LHCN-M2 (cell line): ENCODE data around the gene CYP2W1. TPM values are rescaled to one million over a fixed set of nuclear protein-coding genes. Genes with fewer than 3 reads are reported as not detected.

ENCODE experiments used
- DNase-seq: peaks from one replicate; pipeline ENCODE4 v3.0.0-alpha.2; 2012; ENCODE audit warnings: low read depth
- total RNA-seq: library from RNA; depleted of rRNA; stranded (reverse); fragments of >200 nt; gene quantifications from 2 replicates; pipeline ENCODE4 v1.2.3, GENCODE V29; 2014

CYP2W1 gene
- total RNA-seq, 1 experiment from 2014 or later = not detected

DNA sequence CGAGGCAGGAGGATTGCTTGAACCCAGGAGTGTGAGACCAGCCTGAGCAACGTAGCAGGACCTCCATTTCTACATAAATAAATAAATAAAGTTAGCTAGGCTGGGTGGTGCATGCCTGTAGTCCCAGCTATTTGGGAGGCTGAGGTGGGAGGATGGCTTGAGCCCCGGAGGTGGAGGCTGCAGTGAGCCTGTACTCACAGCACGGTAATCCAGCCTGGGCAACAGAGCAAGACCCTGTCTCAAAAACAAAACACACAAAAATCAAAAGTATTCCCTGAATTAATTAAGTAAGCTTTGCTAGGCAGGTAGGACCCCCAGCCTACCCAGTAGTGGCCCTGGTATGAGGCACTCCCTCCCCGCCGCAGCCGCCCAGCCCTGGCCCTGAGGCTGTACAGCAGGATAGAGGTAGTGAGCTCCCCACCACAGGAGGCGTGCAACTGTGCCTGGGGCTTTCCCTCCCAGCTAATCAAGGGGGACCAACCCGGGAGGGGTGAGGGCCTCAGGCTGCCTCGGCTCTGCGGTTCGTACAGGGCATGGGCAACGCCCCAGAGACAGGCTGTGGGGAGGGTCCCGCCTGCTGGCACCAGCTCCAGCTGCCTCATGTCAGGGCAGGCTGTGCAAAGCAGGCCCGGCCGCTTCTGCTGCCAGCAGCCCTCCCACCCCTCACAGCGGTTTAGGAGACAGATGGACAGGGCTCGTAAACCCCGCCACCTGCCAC, 1.0 kb upstream of the CYP2W1 start:
- DNase-seq = no peak

- no peak for DNase-seq
These were observed 424 bp upstream of the CYP2W1 start for GRCh38 chr7:982511-983003.

DNA sequence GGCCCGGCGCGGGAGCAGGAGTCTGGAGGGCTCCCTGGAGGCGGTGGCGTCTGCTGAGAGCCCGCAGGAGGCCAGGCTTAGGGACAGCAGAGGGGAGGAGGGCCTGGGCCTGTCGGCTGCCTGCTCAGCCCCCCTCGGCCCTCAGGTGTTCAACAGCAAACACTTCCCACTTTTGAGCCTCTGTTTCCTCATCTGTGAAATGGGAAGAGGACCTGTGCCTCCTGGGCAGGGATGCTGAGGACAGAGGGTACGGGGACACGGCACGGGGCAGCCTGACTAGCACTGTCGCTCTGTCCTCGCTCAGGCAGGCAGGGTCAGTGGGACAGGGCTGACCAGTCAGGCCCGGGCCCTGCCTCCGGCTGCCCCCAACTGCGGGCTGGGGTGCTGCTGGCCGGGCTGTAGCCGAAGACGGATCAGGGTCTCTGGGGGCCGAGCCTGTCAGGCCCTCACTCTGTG, 663 bp downstream of the CYP2W1 start:
- DNase-seq = no peak

- no peak for DNase-seq
These were observed 1.6 kb downstream of the CYP2W1 start for GRCh38 chr7:984361-985126.

DNA sequence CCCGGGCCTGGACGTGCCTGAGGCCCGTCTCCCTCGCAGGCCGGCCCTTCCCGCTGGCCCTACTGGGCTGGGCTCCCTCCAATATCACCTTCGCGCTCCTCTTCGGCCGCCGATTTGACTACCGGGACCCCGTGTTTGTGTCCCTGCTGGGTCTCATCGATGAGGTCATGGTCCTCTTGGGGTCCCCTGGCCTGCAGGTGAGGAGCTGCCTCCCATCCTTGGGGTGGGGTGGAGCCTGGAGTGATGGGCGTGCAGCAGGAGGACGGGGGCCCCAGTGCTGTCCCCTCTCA, 2.1 kb downstream of the CYP2W1 start:
- DNase-seq = no peak

GRCh38 chr7:985915-986741, 3.1 kb downstream of the CYP2W1 start:
- DNase-seq = peak; percentile 64

- no peak for DNase-seq
These were observed 4.1 kb downstream of the CYP2W1 start for GRCh38 chr7:986766-987751.

- DNase-seq = no peak
These were observed 4.9 kb downstream of the CYP2W1 start for GRCh38 chr7:987909-988308.

DNA sequence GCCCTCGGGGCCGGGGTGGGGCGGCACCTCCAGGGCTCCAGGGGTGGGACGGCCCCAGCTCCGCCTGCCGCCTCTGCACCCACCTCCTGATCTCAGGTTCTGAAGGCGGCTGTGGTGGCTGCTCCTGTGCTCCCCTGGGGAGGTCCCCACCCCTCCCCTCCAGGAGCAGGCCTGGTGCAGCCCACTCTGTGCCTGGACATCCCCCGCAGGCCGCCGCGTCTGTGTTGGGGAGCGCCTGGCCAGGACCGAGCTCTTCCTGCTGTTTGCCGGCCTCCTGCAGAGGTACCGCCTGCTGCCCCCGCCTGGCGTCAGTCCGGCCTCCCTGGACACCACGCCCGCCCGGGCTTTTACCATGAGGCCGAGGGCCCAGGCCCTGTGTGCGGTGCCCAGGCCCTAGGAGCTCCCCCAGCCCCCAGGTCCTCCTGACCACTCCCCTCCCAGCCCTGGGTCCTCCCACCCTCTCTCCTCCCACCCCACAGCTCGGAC, 5.5 kb downstream of the CYP2W1 start:
- no peak for DNase-seq

DNA sequence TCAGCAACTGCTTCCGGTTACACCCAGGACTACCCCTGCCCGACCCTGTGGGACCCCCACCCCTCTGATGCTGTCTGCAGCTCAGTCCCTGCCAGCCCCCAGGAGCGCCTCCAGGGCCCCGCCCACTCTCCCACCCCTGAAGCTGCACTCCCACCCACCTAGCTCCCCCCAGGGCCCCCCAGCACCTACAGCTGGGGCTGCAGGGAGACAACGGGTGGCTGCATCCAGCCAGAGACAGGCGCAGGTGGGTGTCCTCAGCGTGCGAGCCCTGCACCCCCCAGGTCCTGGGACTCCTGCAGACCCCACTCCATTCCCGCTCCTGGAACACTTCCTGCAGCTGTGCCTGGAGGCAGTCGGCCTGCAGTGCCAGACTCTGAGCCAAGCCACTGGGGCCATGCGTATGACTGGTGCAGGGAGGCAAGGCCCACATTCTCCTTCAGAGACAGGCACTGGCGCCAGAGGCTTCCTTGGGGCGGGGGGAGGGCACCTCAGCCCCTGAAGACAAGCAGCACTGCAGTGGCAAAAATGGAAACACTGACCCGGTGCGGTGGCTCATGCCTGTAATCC, 6.1 kb downstream of the CYP2W1 start:
- DNase-seq = no peak

- no peak for DNase-seq
These were observed 7.5 kb downstream of the CYP2W1 start for GRCh38 chr7:990352-990932.

GRCh38 chr7:990933-991728, 8.2 kb downstream of the CYP2W1 start:
- no peak for DNase-seq

- DNase-seq = no peak
These were observed 9.0 kb downstream of the CYP2W1 start for GRCh38 chr7:991729-992656.

DNA sequence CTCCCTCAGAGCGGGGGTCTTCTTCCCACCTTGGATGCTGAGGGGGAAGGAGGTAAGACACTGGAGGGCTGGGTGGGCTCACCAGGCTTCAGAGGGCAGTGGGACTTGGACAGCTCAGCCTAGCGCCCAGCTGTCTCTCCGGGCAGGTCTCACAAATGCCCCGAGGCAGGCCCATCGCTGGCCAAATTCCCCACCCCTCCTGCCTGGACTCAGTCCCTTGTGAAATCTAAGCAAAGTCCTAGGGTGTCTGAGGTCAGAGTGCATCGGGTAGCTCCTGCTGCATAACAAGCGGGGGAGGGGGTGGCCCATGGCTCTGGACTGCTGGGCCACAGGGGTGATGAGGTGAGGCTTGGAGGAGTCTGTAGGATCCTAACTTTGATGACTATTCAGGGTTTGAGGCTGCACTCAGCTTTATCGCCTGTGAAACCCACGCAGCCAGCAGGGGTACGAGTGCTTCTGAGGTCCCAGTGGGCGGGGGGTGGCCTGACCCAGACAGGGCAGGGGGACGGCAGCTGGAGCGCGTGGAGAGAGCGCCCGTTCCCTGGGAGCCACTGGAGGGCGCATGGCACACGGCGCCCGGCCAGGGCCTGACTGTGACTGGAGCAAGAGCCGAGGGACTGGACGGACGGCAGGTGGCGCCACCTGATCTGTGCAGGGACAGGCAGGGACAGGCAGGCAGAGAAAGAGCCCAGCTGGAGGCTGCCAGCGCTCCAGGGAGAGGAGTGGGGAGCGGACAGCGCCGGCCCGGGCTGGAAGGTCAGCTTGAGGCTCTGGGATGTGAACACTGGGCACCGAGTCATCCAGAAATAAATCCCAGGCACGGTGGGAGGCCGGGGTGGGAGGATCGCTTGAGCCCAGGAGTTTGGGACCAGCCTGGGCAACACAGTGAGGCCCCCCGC, 10.0 kb downstream of the CYP2W1 start:
- DNase-seq = peak; percentile 92

GRCh38 chr7:994592-995308, 11.8 kb downstream of the CYP2W1 start:
- no peak for DNase-seq

- no peak for DNase-seq
These were observed 12.6 kb downstream of the CYP2W1 start for GRCh38 chr7:995571-995970.
